Brain microvascular endothelial cell (primary cell): ENCODE measurements around the gene CLNK.

Experiments used
- DNase-seq: peaks from one replicate; pipeline ENCODE4 v3.0.0-alpha.2; 2020
- H3K27ac ChIP-seq: fragments of 250-450 bp; sonication (Bioruptor Pico); 2 replicates; pipeline ENCODE4 v1.5.1; 2020; ENCODE audit warnings: mild to moderate bottlenecking, moderate library complexity
- H3K27me3 ChIP-seq: fragments of 250-450 bp; sonication (Bioruptor Pico); replicated peaks from 2 replicates; pipeline ENCODE4 v1.5.1; 2020; ENCODE audit warnings: mild to moderate bottlenecking
- H3K36me3 ChIP-seq: fragments of 250-450 bp; sonication (Bioruptor Pico); replicated peaks from 2 replicates; pipeline ENCODE4 v1.5.1; 2020; ENCODE audit warnings: mild to moderate bottlenecking
- H3K4me3 ChIP-seq: 2 replicates; pipeline ENCODE4 v1.5.1; 2011; ENCODE audit warnings: low read depth, mild to moderate bottlenecking, control low read depth, low read length, moderate library complexity
- CTCF ChIP-seq: IDR thresholded peaks from 2 replicates; pipeline ENCODE4 v1.5.1; 2011; ENCODE audit warnings: low read depth, mild to moderate bottlenecking, moderate library complexity, low read length, control low read depth, inconsistent platforms; ENCODE audit errors: missing control alignments
- in situ Hi-C: cut with HindIII; loops from 2 replicates; pipeline ENCODE4 v1.10.0; 2017; ENCODE audit warnings: low sequenced_read_pairs, low pct_ligation_motif_present

The CLNK gene

GRCh38 chr4:10677796-10678497 lies 6.6 kb downstream of the CLNK start:
- Histone ChIP-seq H3K4me3 (no peak overlapping the region), H3K27ac (no peak overlapping the region), H3K36me3 (no peaks in the 10 kb centered on the region), H3K27me3 (no peaks in the 10 kb centered on the region)
- TF ChIP-seq CTCF, result no peak
- no peak for DNase-seq
- in situ Hi-C loops, result no loop called here

GRCh38 chr4:10673817-10674369 lies 10.7 kb downstream of the CLNK start:
- in situ Hi-C loops, result no loop called here
- TF ChIP-seq CTCF, result no peak
- DNase-seq, result no peak
- Histone ChIP-seq H3K27me3 (no peaks in the 10 kb centered on the region), H3K36me3 (no peaks in the 10 kb centered on the region), H3K27ac (no peak overlapping the region), H3K4me3 (no peak overlapping the region)

- Histone ChIP-seq H3K4me3 (no peak overlapping the region), H3K27me3 (no peaks in the 10 kb centered on the region), H3K27ac (no peak overlapping the region), H3K36me3 (no peaks in the 10 kb centered on the region)
- DNase-seq, result no peak
- in situ Hi-C loops, result no loop called here
- TF ChIP-seq CTCF, result no peak
Observed at GRCh38 chr4:10672379-10672778, 12.2 kb downstream of the CLNK start.

GRCh38 chr4:10671799-10672198 lies 12.8 kb downstream of the CLNK start:
- Histone ChIP-seq H3K27ac (no peak overlapping the region), H3K36me3 (no peaks in the 10 kb centered on the region), H3K27me3 (no peaks in the 10 kb centered on the region), H3K4me3 (no peak overlapping the region)
- TF ChIP-seq CTCF, result no peak
- in situ Hi-C loops, result no loop called here
- DNase-seq, result no peak

- no peak overlapping the region for H3K4me3 ChIP-seq
- no peaks in the 10 kb centered on the region for H3K27me3 ChIP-seq
- in situ Hi-C loops, result no loop called here
- no peak overlapping the region for H3K27ac ChIP-seq
- no peak for DNase-seq
- H3K36me3 ChIP-seq, result no peaks in the 10 kb centered on the region
- no peak for TF ChIP-seq CTCF
Observed at GRCh38 chr4:10671366-10671765, 13.2 kb downstream of the CLNK start.

GRCh38 chr4:10670321-10670720 lies 14.2 kb downstream of the CLNK start:
- H3K4me3 ChIP-seq, result no peak overlapping the region
- no peak for TF ChIP-seq CTCF
- in situ Hi-C loops, result no loop called here
- H3K36me3 ChIP-seq, result no peaks in the 10 kb centered on the region
- no peak for DNase-seq
- H3K27me3 ChIP-seq, result no peaks in the 10 kb centered on the region
- H3K27ac ChIP-seq, result no peak overlapping the region
